ENCODE results near the gene KMO.

KMO gene

DNA sequence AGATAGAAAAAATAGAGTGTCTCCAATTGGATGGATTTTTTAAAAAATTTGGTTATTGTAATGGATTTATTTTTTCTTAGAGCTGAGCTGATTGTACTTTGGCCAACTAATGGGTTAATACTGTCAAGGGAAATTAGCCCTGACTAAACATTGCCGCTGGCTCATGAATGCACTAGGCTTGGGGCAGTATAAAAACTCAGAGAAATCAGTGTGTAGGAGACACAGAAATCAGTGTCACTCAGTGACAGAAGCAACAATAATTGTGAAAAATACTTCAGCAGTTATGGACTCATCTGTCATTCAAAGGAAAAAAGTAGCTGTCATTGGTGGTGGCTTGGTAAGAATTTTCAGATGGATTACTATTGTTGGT lies at the start of gene KMO:
KMO (plus strand) TSS at position 217 of the 370 bp plus-strand sequence; CDS start at position 284, 67 bp downstream.
- intact Hi-C loops (cut with DNase I; ENCODE audit: low total_unique reads) = no loop called here
- DNase-seq = no peak
- Histone ChIP-seq H3K4me3 (peak within 1 kb of the TSS; percentile 42 to 43), H3K36me3 (no peaks in the 10 kb centered on the region), H3K9me3 (no peaks in the 10 kb centered on the region), H3K27ac (peak within 1 kb of the TSS; percentile 0 to 18), H3K27me3 (peaks cover 0 to 2% of the 10 kb centered on the region in 2 donors), H3K4me1 (peaks cover 0 to 3% (median 0%) of the 10 kb centered on the region in 4 donors)
- TF ChIP-seq, protein P1, sequence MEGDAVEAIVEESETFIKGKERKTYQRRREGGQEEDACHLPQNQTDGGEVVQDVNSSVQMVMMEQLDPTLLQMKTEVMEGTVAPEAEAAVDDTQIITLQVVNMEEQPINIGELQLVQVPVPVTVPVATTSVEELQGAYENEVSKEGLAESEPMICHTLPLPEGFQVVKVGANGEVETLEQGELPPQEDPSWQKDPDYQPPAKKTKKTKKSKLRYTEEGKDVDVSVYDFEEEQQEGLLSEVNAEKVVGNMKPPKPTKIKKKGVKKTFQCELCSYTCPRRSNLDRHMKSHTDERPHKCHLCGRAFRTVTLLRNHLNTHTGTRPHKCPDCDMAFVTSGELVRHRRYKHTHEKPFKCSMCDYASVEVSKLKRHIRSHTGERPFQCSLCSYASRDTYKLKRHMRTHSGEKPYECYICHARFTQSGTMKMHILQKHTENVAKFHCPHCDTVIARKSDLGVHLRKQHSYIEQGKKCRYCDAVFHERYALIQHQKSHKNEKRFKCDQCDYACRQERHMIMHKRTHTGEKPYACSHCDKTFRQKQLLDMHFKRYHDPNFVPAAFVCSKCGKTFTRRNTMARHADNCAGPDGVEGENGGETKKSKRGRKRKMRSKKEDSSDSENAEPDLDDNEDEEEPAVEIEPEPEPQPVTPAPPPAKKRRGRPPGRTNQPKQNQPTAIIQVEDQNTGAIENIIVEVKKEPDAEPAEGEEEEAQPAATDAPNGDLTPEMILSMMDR (IDR thresholded peaks at IDR 0.05) = no peak

- no peaks in the 10 kb centered on the region for H3K4me1 ChIP-seq
Observed at GRCh38 chr1:241482761-241483250, 49.4 kb upstream of the KMO start.

GRCh38 chr1:241485145-241485544 lies 47.0 kb upstream of the KMO start:
- Histone ChIP-seq H3K36me3 (no peaks in the 10 kb centered on the region), H3K27ac (no peak overlapping the region), H3K4me3 (no peak overlapping the region), H3K27me3 (no peaks in the 10 kb centered on the region), H3K4me1 (no peaks in the 10 kb centered on the region), H3K9me3 (no peaks in the 10 kb centered on the region)
- TF ChIP-seq, protein P1 (IDR thresholded peaks at IDR 0.05) = no peak
- DNase-seq = no peak
- intact Hi-C loops (cut with DNase I; ENCODE audit: low total_unique reads) = no loop called here

More at GRCh38 chr1:241482761-241483250, 49.4 kb upstream of the KMO start:
- TF ChIP-seq, protein P1 (IDR thresholded peaks at IDR 0.05) = no peak
- H3K9me3 ChIP-seq = no peaks in the 10 kb centered on the region
- no peak overlapping the region for H3K27ac ChIP-seq
- intact Hi-C loops (cut with DNase I; ENCODE audit: low total_unique reads) = no loop called here
- H3K4me3 ChIP-seq = no peak overlapping the region
- no peak for DNase-seq
- H3K27me3 ChIP-seq = no peaks in the 10 kb centered on the region
- H3K36me3 ChIP-seq = no peaks in the 10 kb centered on the region

DNA sequence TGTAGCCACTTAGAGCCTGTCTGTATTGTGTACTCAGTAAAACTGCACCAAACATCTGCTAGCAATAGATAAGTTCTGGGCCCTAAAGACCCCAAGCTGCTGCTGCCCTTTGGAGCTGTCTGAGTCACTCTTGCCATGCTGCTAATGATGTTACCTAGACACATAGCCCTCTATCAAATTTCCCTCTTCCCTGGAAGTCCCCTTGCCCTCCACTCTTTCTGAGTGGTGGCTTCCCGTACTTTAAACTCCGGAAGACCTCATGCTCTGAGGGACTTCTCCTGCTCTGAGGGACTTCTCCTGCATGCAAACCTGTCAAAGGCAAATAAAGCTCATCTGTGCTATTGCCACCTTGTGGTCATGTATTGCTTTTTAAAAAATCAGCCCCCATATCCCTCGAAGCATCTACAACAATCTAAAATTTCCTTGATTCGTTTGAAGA lies 46.6 kb upstream of the KMO start:
- intact Hi-C loops (cut with DNase I; ENCODE audit: low total_unique reads) = no loop called here

GRCh38 chr1:241488739-241489138 lies 43.4 kb upstream of the KMO start:
- DNase-seq = no peak
- no peak overlapping the region for H3K27ac ChIP-seq
- TF ChIP-seq, protein P1 (IDR thresholded peaks at IDR 0.05) = no peak
- no peaks in the 10 kb centered on the region for H3K27me3 ChIP-seq
- peaks cover under 1 to 5% (median 4%) of the 10 kb centered on the region in 3 donors for H3K36me3 ChIP-seq
- H3K4me3 ChIP-seq = no peak overlapping the region
- no peaks in the 10 kb centered on the region for H3K9me3 ChIP-seq
- no peaks in the 10 kb centered on the region for H3K4me1 ChIP-seq
- intact Hi-C loops (cut with DNase I; ENCODE audit: low total_unique reads) = no loop called here

More for the DNA sequence above, 46.6 kb upstream of the KMO start:
- H3K36me3 ChIP-seq = no peaks in the 10 kb centered on the region
- no peak for DNase-seq
- no peak overlapping the region for H3K4me3 ChIP-seq
- TF ChIP-seq, protein P1 (IDR thresholded peaks at IDR 0.05) = no peak
- H3K27ac ChIP-seq = no peak overlapping the region
- H3K9me3 ChIP-seq = no peaks in the 10 kb centered on the region
- H3K4me1 ChIP-seq = no peaks in the 10 kb centered on the region
- no peaks in the 10 kb centered on the region for H3K27me3 ChIP-seq

DNA sequence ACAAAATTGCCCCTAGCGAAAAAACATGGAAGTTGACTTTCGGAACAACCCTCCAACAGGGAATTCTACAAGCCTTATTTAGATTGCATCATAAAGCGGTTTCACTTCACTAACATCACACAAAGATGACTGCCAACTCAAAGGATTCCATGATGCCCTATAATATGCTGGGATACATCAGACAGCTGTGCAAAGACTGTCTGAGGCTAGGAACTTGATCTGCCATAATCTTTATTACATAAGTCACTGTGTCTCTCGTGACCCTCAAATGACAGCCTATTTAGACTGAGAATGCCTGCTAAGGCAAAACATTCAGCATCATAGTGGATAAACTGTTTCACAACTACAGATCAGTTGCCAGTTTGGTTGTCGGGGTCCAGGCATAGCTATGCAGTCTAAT lies 36.4 kb upstream of the KMO start:
- H3K4me3 ChIP-seq = no peak overlapping the region
- no peaks in the 10 kb centered on the region for H3K9me3 ChIP-seq
- H3K27ac ChIP-seq = no peak overlapping the region
- peaks cover 52 to 70% (median 67%) of the 10 kb centered on the region in 3 donors for H3K36me3 ChIP-seq
- intact Hi-C loops (cut with DNase I; ENCODE audit: low total_unique reads) = no loop called here
- no peaks in the 10 kb centered on the region for H3K4me1 ChIP-seq
- TF ChIP-seq, protein P1 (IDR thresholded peaks at IDR 0.05) = no peak
- no peaks in the 10 kb centered on the region for H3K27me3 ChIP-seq
- no peak for DNase-seq

All from tibial artery (tissue), 4 donors.